ENCODE results near the gene YWHAH.

The YWHAH gene

GRCh38 chr22:31951194-31952093, 7.1 kb downstream of the YWHAH start:
- H3K9ac ChIP-seq (ENCODE audit: low read length) = peak overlapping the region; percentile 10
- H3K4me3 ChIP-seq (ENCODE audit: low read length) = no peak overlapping the region
- H3K9me3 ChIP-seq (ENCODE audit: control insufficient read depth, low read length) = no peaks in the 10 kb centered on the region
- peaks cover 66% of the 10 kb centered on the region for H3K4me1 ChIP-seq (ENCODE audit: control insufficient read depth, insufficient read depth, low read length)
- H3K36me3 ChIP-seq (ENCODE audit: control insufficient read depth, insufficient read depth, low read length, severe bottlenecking) = peaks cover 10% of the 10 kb centered on the region
- no peak for DNase-seq (ENCODE audit: low read depth)
- no peaks in the 10 kb centered on the region for H3K27me3 ChIP-seq (replicated peaks; ENCODE audit: control insufficient read depth, insufficient read depth, low read length)

GRCh38 chr22:31952094-31952401, 7.7 kb downstream of the YWHAH start:
- no peak for DNase-seq (ENCODE audit: low read depth)

GRCh38 chr22:31952472-31952871, 8.1 kb downstream of the YWHAH start:
- H3K4me1 ChIP-seq (ENCODE audit: control insufficient read depth, insufficient read depth, low read length) = peaks cover 58% of the 10 kb centered on the region
- peak overlapping the region; percentile 10 for H3K9ac ChIP-seq (ENCODE audit: low read length)
- DNase-seq (ENCODE audit: low read depth) = peak; percentile 66
- H3K27me3 ChIP-seq (replicated peaks; ENCODE audit: control insufficient read depth, insufficient read depth, low read length) = no peaks in the 10 kb centered on the region
- no peaks in the 10 kb centered on the region for H3K9me3 ChIP-seq (ENCODE audit: control insufficient read depth, low read length)
- H3K4me3 ChIP-seq (ENCODE audit: low read length) = peak overlapping the region; percentile 28
- peaks cover 20% of the 10 kb centered on the region for H3K36me3 ChIP-seq (ENCODE audit: control insufficient read depth, insufficient read depth, low read length, severe bottlenecking)

More at GRCh38 chr22:31952094-31952401, 7.7 kb downstream of the YWHAH start:
- Histone ChIP-seq H3K9ac (ENCODE audit: low read length) (peak overlapping the region; percentile 10), H3K4me1 (ENCODE audit: control insufficient read depth, insufficient read depth, low read length) (peaks cover 60% of the 10 kb centered on the region), H3K9me3 (ENCODE audit: control insufficient read depth, low read length) (no peaks in the 10 kb centered on the region), H3K4me3 (ENCODE audit: low read length) (no peak overlapping the region), H3K27me3 (replicated peaks; ENCODE audit: control insufficient read depth, insufficient read depth, low read length) (no peaks in the 10 kb centered on the region), H3K36me3 (ENCODE audit: control insufficient read depth, insufficient read depth, low read length, severe bottlenecking) (peaks cover 16% of the 10 kb centered on the region)

- Histone ChIP-seq H3K4me3 (ENCODE audit: low read length) (no peak overlapping the region), H3K36me3 (ENCODE audit: control insufficient read depth, insufficient read depth, low read length, severe bottlenecking) (peaks cover 25% of the 10 kb centered on the region), H3K9ac (ENCODE audit: low read length) (no peak overlapping the region)
These were observed 8.9 kb downstream of the YWHAH start for GRCh38 chr22:31953261-31953660.

GRCh38 chr22:31954535-31955523, 10.5 kb downstream of the YWHAH start:
- DNase-seq (ENCODE audit: low read depth) = no peak
- Histone ChIP-seq H3K9ac (ENCODE audit: low read length) (no peak overlapping the region), H3K4me3 (ENCODE audit: low read length) (no peak overlapping the region), H3K27me3 (replicated peaks; ENCODE audit: control insufficient read depth, insufficient read depth, low read length) (no peaks in the 10 kb centered on the region), H3K36me3 (ENCODE audit: control insufficient read depth, insufficient read depth, low read length, severe bottlenecking) (peaks cover 29% of the 10 kb centered on the region), H3K9me3 (ENCODE audit: control insufficient read depth, low read length) (no peaks in the 10 kb centered on the region), H3K4me1 (ENCODE audit: control insufficient read depth, insufficient read depth, low read length) (peaks cover 55% of the 10 kb centered on the region)

More at GRCh38 chr22:31953261-31953660, 8.9 kb downstream of the YWHAH start:
- no peak for DNase-seq (ENCODE audit: low read depth)
- Histone ChIP-seq H3K4me1 (ENCODE audit: control insufficient read depth, insufficient read depth, low read length) (peaks cover 58% of the 10 kb centered on the region), H3K9me3 (ENCODE audit: control insufficient read depth, low read length) (no peaks in the 10 kb centered on the region), H3K27me3 (replicated peaks; ENCODE audit: control insufficient read depth, insufficient read depth, low read length) (no peaks in the 10 kb centered on the region)

GRCh38 chr22:31956360-31956759, 12.0 kb downstream of the YWHAH start:
- peaks cover 29% of the 10 kb centered on the region for H3K36me3 ChIP-seq (ENCODE audit: control insufficient read depth, insufficient read depth, low read length, severe bottlenecking)
- no peaks in the 10 kb centered on the region for H3K9me3 ChIP-seq (ENCODE audit: control insufficient read depth, low read length)
- no peak overlapping the region for H3K4me3 ChIP-seq (ENCODE audit: low read length)
- no peak for DNase-seq (ENCODE audit: low read depth)
- no peak overlapping the region for H3K9ac ChIP-seq (ENCODE audit: low read length)
- no peaks in the 10 kb centered on the region for H3K27me3 ChIP-seq (replicated peaks; ENCODE audit: control insufficient read depth, insufficient read depth, low read length)
- H3K4me1 ChIP-seq (ENCODE audit: control insufficient read depth, insufficient read depth, low read length) = peaks cover 40% of the 10 kb centered on the region

GRCh38 chr22:31957970-31958594, 13.7 kb downstream of the YWHAH start:
- no peaks in the 10 kb centered on the region for H3K27me3 ChIP-seq (replicated peaks; ENCODE audit: control insufficient read depth, insufficient read depth, low read length)
- DNase-seq (ENCODE audit: low read depth) = no peak
- no peak overlapping the region for H3K4me3 ChIP-seq (ENCODE audit: low read length)
- H3K36me3 ChIP-seq (ENCODE audit: control insufficient read depth, insufficient read depth, low read length, severe bottlenecking) = peaks cover 29% of the 10 kb centered on the region
- H3K4me1 ChIP-seq (ENCODE audit: control insufficient read depth, insufficient read depth, low read length) = peaks cover 23% of the 10 kb centered on the region
- H3K9me3 ChIP-seq (ENCODE audit: control insufficient read depth, low read length) = no peaks in the 10 kb centered on the region
- no peak overlapping the region for H3K9ac ChIP-seq (ENCODE audit: low read length)

GRCh38 chr22:31958625-31959239, 14.4 kb downstream of the YWHAH start:
- H3K4me3 ChIP-seq (ENCODE audit: low read length) = no peak overlapping the region
- peaks cover 29% of the 10 kb centered on the region for H3K36me3 ChIP-seq (ENCODE audit: control insufficient read depth, insufficient read depth, low read length, severe bottlenecking)
- no peak for DNase-seq (ENCODE audit: low read depth)

GRCh38 chr22:31960767-31961166, 16.4 kb downstream of the YWHAH start:
- no peaks in the 10 kb centered on the region for H3K27me3 ChIP-seq (replicated peaks; ENCODE audit: control insufficient read depth, insufficient read depth, low read length)
- no peaks in the 10 kb centered on the region for H3K9me3 ChIP-seq (ENCODE audit: control insufficient read depth, low read length)
- H3K36me3 ChIP-seq (ENCODE audit: control insufficient read depth, insufficient read depth, low read length, severe bottlenecking) = peaks cover 29% of the 10 kb centered on the region
- no peak overlapping the region for H3K9ac ChIP-seq (ENCODE audit: low read length)
- H3K4me1 ChIP-seq (ENCODE audit: control insufficient read depth, insufficient read depth, low read length) = no peaks in the 10 kb centered on the region
- H3K4me3 ChIP-seq (ENCODE audit: low read length) = no peak overlapping the region
- DNase-seq (ENCODE audit: low read depth) = no peak

More at GRCh38 chr22:31958625-31959239, 14.4 kb downstream of the YWHAH start:
- H3K4me1 ChIP-seq (ENCODE audit: control insufficient read depth, insufficient read depth, low read length) = peaks cover 16% of the 10 kb centered on the region
- no peaks in the 10 kb centered on the region for H3K9me3 ChIP-seq (ENCODE audit: control insufficient read depth, low read length)
- H3K27me3 ChIP-seq (replicated peaks; ENCODE audit: control insufficient read depth, insufficient read depth, low read length) = no peaks in the 10 kb centered on the region
- H3K9ac ChIP-seq (ENCODE audit: low read length) = no peak overlapping the region

- no peak for DNase-seq (ENCODE audit: low read depth)
- peaks cover 12% of the 10 kb centered on the region for H3K36me3 ChIP-seq (ENCODE audit: control insufficient read depth, insufficient read depth, low read length, severe bottlenecking)
- H3K9ac ChIP-seq (ENCODE audit: low read length) = no peak overlapping the region
- no peaks in the 10 kb centered on the region for H3K9me3 ChIP-seq (ENCODE audit: control insufficient read depth, low read length)
- H3K27me3 ChIP-seq (replicated peaks; ENCODE audit: control insufficient read depth, insufficient read depth, low read length) = no peaks in the 10 kb centered on the region
- H3K4me1 ChIP-seq (ENCODE audit: control insufficient read depth, insufficient read depth, low read length) = no peaks in the 10 kb centered on the region
- no peak overlapping the region for H3K4me3 ChIP-seq (ENCODE audit: low read length)
These were observed 18.2 kb downstream of the YWHAH start for GRCh38 chr22:31962387-31963125.

Data from adipocyte (in vitro differentiated cells).